ENCODE results near the gene MYL12A.

MYL12A gene

GRCh38 chr18:3279201-3280185 is 31.9 kb downstream of the MYL12A start:
- in situ Hi-C loops (cut with MboI; ENCODE audit: low sequenced_read_pairs): loop anchor here (5.0 to 25.0 kb wide), 4 partner anchors 315 to 783 kb away; no protein-coding TSS in a partner anchor

GRCh38 chr18:3281456-3282400 is 34.1 kb downstream of the MYL12A start:
- in situ Hi-C loops (cut with MboI; ENCODE audit: low sequenced_read_pairs): loop anchor here (5.0 to 25.0 kb wide), 4 partner anchors 313 to 781 kb away; no protein-coding TSS in a partner anchor

GRCh38 chr18:3283253-3283863 is 35.8 kb downstream of the MYL12A start:
- in situ Hi-C loops (cut with MboI; ENCODE audit: low sequenced_read_pairs): loop anchor here (5.0 to 25.0 kb wide), 4 partner anchors 311 to 779 kb away; no protein-coding TSS in a partner anchor

GRCh38 chr18:3283908-3284307 is 36.3 kb downstream of the MYL12A start:
- in situ Hi-C loops (cut with MboI; ENCODE audit: low sequenced_read_pairs): loop anchor here (5.0 to 25.0 kb wide), 4 partner anchors 311 to 778 kb away; no protein-coding TSS in a partner anchor

- in situ Hi-C loops (cut with MboI; ENCODE audit: low sequenced_read_pairs): loop anchor here (5.0 to 25.0 kb wide), 4 partner anchors 310 to 778 kb away; no protein-coding TSS in a partner anchor
Measured at GRCh38 chr18:3284501-3284900, 36.9 kb downstream of the MYL12A start.

GRCh38 chr18:3286159-3286558 is 38.6 kb downstream of the MYL12A start:
- in situ Hi-C loops (cut with MboI; ENCODE audit: low sequenced_read_pairs): loop anchor here (10.0 to 25.0 kb wide), 3 partner anchors 309 to 776 kb away; no protein-coding TSS in a partner anchor

- in situ Hi-C loops (cut with MboI; ENCODE audit: low sequenced_read_pairs): loop anchor here (25.0 kb wide), 2 partner anchors 569 to 769 kb away; no protein-coding TSS in a partner anchor
Measured at GRCh38 chr18:3293196-3293951, 45.8 kb downstream of the MYL12A start.

- in situ Hi-C loops (cut with MboI; ENCODE audit: low sequenced_read_pairs): loop anchor here (25.0 kb wide), 2 partner anchors 568 to 768 kb away; no protein-coding TSS in a partner anchor
Measured at GRCh38 chr18:3294435-3295080, 47.0 kb downstream of the MYL12A start.

GRCh38 chr18:3297025-3297984 is 49.7 kb downstream of the MYL12A start:
- in situ Hi-C loops (cut with MboI; ENCODE audit: low sequenced_read_pairs): loop anchor here (25.0 kb wide), 2 partner anchors 565 to 765 kb away; no protein-coding TSS in a partner anchor

GRCh38 chr18:3304832-3305231 is 57.2 kb downstream of the MYL12A start:
- in situ Hi-C loops (cut with MboI; ENCODE audit: low sequenced_read_pairs): no loop called here

- in situ Hi-C loops (cut with MboI; ENCODE audit: low sequenced_read_pairs): no loop called here
Measured at GRCh38 chr18:3305354-3305762, 57.8 kb downstream of the MYL12A start.
